ENCODE data around the gene FGF1. TPM values are rescaled to one million over a fixed set of nuclear protein-coding genes. Genes with fewer than 3 reads are reported as not detected.

Gene FGF1
- total and polyA plus RNA-seq, 2 of the 4 experiments (the other 2 are of a cell fraction) = 7.6 to 7.7 TPM

DNA sequence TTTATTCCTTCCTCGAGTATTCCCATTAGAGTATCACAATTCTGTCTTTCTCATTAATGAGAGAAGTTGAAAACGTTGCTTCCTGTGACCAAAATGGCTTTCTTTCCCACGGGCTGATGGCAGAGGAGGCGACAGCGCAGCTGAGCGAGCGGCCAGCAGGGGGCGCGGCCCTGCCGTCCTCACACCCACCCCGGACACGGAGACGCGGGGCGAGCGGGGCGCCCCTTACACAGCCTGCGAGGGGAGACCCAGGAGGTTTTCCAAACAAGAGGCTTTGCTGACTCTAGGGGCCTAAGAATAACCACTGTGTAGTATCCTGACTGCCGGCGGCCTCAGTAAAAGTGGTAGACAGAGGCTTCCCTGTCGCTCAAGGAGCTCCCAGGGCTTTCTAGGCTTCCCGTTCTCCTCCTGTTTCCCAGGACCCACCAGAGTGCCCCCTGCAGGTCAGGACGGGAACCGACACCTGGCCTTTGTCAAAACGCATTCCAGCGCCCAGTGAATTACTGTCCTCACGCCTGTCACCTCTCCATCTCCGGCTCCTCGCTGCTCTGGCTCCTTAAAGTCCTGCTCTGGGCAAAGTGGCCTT lies 27.3 kb upstream of the FGF1 start:
- ChIA-PET POLR2A (ENCODE audit: unreplicated experiment) (no interaction called here), CTCF (interaction anchor here (0.5 to 2.9 kb wide), 44 partner anchors 8 to 1467 kb away, joined by 3 to 33 read pairs (median 4); partner anchors contain the start of gene ARHGAP26)
- H3K9me3 ChIP-seq (ENCODE audit: control insufficient read depth, insufficient read depth, low read length) = no peaks in the 10 kb centered on the region
- peak overlapping the region; percentile 81; the same call in 1 of the 2 replicates for H2BK120ac ChIP-seq (ENCODE audit: low read depth, low read length)
- no peak for TF ChIP-seq MAFK (IDR thresholded peaks at IDR 0.05; ENCODE audit: low read depth, low read length)
- 0 out of 2 replicates have a peak, but pooled peaks have one; percentile 26 for TF ChIP-seq MXI1 (IDR thresholded peaks at IDR 0.05; ENCODE audit: borderline replicate concordance, low read depth, low read length)
- TF ChIP-seq RAD21 (IDR thresholded peaks at IDR 0.05; ENCODE audit: low read length) = peak; percentile 55
- peak; percentile 71 for TF ChIP-seq SMC3 (IDR thresholded peaks at IDR 0.05; ENCODE audit: low read depth, low read length)
- peak; percentile 17; the same call in 1 of the 2 replicates for TF ChIP-seq MAZ (IDR thresholded peaks at IDR 0.05; ENCODE audit: borderline replicate concordance, low read depth, low read length)
- TF ChIP-seq, protein P1, sequence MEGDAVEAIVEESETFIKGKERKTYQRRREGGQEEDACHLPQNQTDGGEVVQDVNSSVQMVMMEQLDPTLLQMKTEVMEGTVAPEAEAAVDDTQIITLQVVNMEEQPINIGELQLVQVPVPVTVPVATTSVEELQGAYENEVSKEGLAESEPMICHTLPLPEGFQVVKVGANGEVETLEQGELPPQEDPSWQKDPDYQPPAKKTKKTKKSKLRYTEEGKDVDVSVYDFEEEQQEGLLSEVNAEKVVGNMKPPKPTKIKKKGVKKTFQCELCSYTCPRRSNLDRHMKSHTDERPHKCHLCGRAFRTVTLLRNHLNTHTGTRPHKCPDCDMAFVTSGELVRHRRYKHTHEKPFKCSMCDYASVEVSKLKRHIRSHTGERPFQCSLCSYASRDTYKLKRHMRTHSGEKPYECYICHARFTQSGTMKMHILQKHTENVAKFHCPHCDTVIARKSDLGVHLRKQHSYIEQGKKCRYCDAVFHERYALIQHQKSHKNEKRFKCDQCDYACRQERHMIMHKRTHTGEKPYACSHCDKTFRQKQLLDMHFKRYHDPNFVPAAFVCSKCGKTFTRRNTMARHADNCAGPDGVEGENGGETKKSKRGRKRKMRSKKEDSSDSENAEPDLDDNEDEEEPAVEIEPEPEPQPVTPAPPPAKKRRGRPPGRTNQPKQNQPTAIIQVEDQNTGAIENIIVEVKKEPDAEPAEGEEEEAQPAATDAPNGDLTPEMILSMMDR (conservative IDR thresholded peaks at IDR 0.05; ENCODE audit: low read depth, low read length) = peak; percentile 76
- TF ChIP-seq RFX5 (IDR thresholded peaks at IDR 0.05; ENCODE audit: low read depth, low read length) = no peak
- TF ChIP-seq CEBPB (IDR thresholded peaks at IDR 0.05; ENCODE audit: low read depth, low read length) = no peak
- peak overlapping the region; percentile 69; the same call in 1 of the 2 replicates for H3K14ac ChIP-seq (replicated peaks; ENCODE audit: low read depth, low read length)
- H4K91ac ChIP-seq (ENCODE audit: insufficient read depth, low read depth, low read length) = peak overlapping the region; percentile 58; the same call in 1 of the 2 replicates
- H2BK5ac ChIP-seq (ENCODE audit: low read depth, low read length, poor library complexity, severe bottlenecking) = peak overlapping the region; percentile 67
- H3K36me3 ChIP-seq (ENCODE audit: control insufficient read depth, insufficient read depth, low read length) = no peaks in the 10 kb centered on the region
- H3K79me1 ChIP-seq (ENCODE audit: low read depth in 1 of 2, low read length in 2 of 2) = no peaks in the 10 kb centered on the region
- dilution Hi-C loops (cut with HindIII; ENCODE audit: low sequenced_read_pairs, unreplicated experiment) (loop anchor here (25.0 kb wide), 1 partner anchor 174 kb away; no protein-coding TSS in a partner anchor), intact Hi-C loops (cut with micrococcal nuclease) (loop anchor here (1.0 to 10.0 kb wide), 4 partner anchors 59 to 1472 kb away; partner anchors contain the start of gene ARHGAP26), in situ Hi-C loops (cut with MboI; ENCODE audit: low sequenced_read_pairs) (no loop called here)
- H3K23ac ChIP-seq (ENCODE audit: low read depth, low read length) = 0 out of 2 replicates have a peak overlapping the region, but pooled peaks have one; percentile 40
- 4% methylated on average over 17 of the region's 29 CpGs; no CpG with 5 or more reads in 1 of the 2 experiments for WGBS, 2 experiments (ENCODE audit: extremely low coverage in 2 of 2, insufficient read length in 1 of 2)
- H3K27me3 ChIP-seq (ENCODE audit: control insufficient read depth, insufficient read depth, low read length) = peaks cover 1% of the 10 kb centered on the region; the same call in 1 of the 2 replicates
- no peaks in the 10 kb centered on the region for H3K9me1 ChIP-seq (ENCODE audit: insufficient read depth, low read length)
- H3K9ac ChIP-seq (ENCODE audit: low read depth, low read length) = peak overlapping the region; percentile 68
- peak overlapping the region; percentile 55; the same call in 1 of the 2 replicates for H3K4ac ChIP-seq (ENCODE audit: low read depth, low read length)
- H2BK20ac ChIP-seq (ENCODE audit: low read depth, low read length) = peak overlapping the region; percentile 54
- H2AK9ac ChIP-seq (replicated peaks; ENCODE audit: low read depth, low read length, poor library complexity) = no peak overlapping the region
- peak overlapping the region; percentile 79 for H3K4me3 ChIP-seq (ENCODE audit: insufficient read depth, low read depth, low read length)
- H2BK15ac ChIP-seq (ENCODE audit: low read depth, low read length) = no peak overlapping the region
- H3K4me1 ChIP-seq (ENCODE audit: control insufficient read depth, insufficient read depth, low read length) = 0 out of 2 replicates have a peak, but pooled peaks cover 2% of the 10 kb centered on the region
- peak overlapping the region; percentile 43 for H3K27ac ChIP-seq (ENCODE audit: insufficient read depth, low read length)
- BruUV-seq (replicated peaks) = no TSS peak
- H3K56ac ChIP-seq (ENCODE audit: extremely low read depth, insufficient read depth, low read length) = peak overlapping the region; percentile 80
- peak overlapping the region; percentile 98 for H2AFZ ChIP-seq (replicated peaks; ENCODE audit: low read length, poor library complexity)
- no peak overlapping the region for H2AK5ac ChIP-seq (ENCODE audit: low read depth, low read length)
- ATAC-seq (ENCODE audit: low read depth) = peak; percentile 92
- DNase-seq = peak; percentile 80
- H4K20me1 ChIP-seq (ENCODE audit: insufficient read depth, low read length) = no peaks in the 10 kb centered on the region
- H4K8ac ChIP-seq (ENCODE audit: low read depth in 2 of 2, low read length in 2 of 2) = peak overlapping the region in 1 of 2 experiments; percentile 73; a peak in 1 of 4 replicates
- no peak overlapping the region for H4K5ac ChIP-seq (ENCODE audit: low read depth, low read length)
- H3K4me2 ChIP-seq (ENCODE audit: low read depth, low read length) = peak overlapping the region; percentile 87
- H3K18ac ChIP-seq (ENCODE audit: low read depth, low read length) = no peak overlapping the region
